Endothelial cell of hepatic sinusoid (primary cell): Measurements from ENCODE around the gene DSG4.

ENCODE experiments used
- in situ Hi-C: cut with HindIII; loops from 2 replicates; pipeline ENCODE4 v1.10.0; 2017; ENCODE audit warnings: low sequenced_read_pairs

Gene DSG4

GRCh38 chr18:31444142-31444541 lies 67.6 kb downstream of the DSG4 start:
- in situ Hi-C loops, result no loop called here

- in situ Hi-C loops, result no loop called here
Observed at GRCh38 chr18:31445908-31446307, 69.3 kb downstream of the DSG4 start.

DNA sequence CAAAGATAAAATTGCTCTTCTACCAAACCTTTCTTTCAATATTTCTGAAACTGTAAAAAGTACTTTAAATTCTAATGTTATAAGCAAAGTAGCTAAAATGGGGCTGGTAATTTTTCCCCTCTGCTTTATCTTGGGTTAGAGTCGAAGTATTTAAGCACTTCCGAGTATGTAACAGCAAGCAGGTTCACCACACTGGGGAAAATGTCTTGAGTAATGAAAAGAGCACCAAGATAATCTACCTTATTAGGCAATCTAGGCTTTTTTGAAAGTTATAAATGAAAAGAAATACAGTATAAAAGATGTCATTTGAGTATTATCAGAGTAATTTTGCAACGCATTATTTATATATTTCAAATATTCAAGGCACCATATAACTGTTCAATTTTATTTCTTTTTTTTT lies 70.3 kb downstream of the DSG4 start:
- in situ Hi-C loops, result no loop called here

DNA sequence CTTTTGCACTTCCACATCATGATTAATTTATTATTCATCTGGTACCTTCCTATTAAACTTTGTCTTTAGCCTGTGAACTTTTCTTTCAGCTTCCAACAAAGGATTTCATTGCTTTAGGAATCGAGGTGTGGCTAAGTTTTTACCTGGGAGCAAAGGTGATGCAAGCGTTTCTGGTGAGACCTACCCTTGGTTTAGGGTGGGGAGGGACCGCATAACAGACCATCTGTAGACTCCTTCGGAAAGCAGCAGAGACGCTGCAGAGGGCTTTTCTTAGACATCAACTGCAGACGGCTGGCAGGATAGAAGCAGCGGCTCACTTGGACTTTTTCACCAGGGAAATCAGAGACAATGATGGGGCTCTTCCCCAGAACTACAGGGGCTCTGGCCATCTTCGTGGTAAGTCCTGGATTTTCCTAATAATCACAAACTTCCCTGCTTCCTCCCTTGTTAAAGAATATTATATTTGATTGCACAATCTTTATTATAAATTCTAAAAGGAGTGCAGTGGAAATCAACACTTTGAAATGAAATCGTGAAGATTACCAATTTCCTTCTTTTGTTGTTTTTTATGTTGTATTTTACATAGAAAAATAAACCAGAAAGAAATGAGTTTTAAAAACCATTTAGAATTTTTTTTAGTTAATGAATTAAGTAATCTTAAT lies 71.1 kb downstream of the DSG4 start, which contains the start of gene DSG3:
Gene DSG3 (plus strand): TSS at position 212 of the 662 bp plus-strand sequence. CDS start 137 bp downstream, at position 349.
- in situ Hi-C loops, result no loop called here

GRCh38 chr18:31450409-31450808 lies 73.8 kb downstream of the DSG4 start:
- in situ Hi-C loops, result no loop called here

DNA sequence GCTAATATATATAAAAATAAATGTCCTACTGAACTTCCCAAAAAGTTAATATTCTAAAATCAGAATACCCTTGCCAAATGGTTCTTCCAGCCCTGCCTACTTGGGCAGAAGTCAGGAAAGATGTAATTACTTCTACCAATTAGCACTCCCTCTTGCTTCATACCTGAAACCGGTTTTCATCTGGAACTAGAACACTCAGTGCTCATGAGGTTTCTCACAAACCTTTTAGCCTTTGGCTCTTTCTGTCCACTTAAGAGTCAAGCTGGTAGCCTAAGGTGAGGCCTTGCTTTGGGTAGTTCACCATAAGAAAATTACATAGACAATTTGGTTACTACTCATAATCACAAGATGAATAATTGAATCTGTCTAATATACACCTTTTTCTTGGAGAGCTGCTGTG lies 75.0 kb downstream of the DSG4 start:
- in situ Hi-C loops, result no loop called here

- in situ Hi-C loops, result no loop called here
Observed at GRCh38 chr18:31454066-31454708, 77.6 kb downstream of the DSG4 start.
